Measurements from ENCODE around the gene PLEKHO2. TPM values are rescaled to one million over a fixed set of nuclear protein-coding genes. Genes with fewer than 3 reads are reported as not detected.

Gene PLEKHO2
- total and polyA plus RNA-seq, 2 of the 8 experiments (the other 6 are each of a cell fraction or from before 2014, with no cell fraction given): 16.9 to 20.1 TPM

DNA sequence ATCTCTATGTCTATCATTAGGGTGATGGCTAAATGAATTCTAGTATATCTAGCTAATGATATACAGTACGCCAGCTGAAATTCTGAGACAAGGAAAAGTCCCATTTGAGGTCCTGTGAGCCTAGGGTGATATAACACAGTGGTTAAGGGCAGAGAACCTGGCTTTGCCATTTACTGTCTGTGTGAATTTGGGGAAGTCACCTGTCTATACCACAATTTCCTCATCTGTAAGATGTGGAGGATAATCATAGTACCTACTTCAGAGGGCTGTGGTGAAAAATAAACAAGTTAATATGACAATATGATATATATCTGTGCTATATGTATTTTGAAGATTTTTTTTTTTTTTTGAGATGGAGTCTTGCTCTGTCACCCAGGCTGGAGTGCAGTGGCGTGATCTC lies 60.2 kb downstream of the PLEKHO2 start:
- WGBS, 2 experiments (ENCODE audit: extremely low coverage in 1 of 2, insufficient coverage in 1 of 2, insufficient read length in 1 of 2, insufficient replicate concordance in 2 of 2, low coverage in 1 of 2, low lambda C conversion rate in 2 of 2, missing lambda C conversion rate in 1 of 2): 100% methylated on average over 2 of the region's 2 CpGs; no CpG with 5 or more reads in 1 of the 2 experiments
- no peak overlapping the region for H4K91ac ChIP-seq (replicated peaks; ENCODE audit: insufficient read length, low read length)
- no peaks in the 10 kb centered on the region for H3K79me2 ChIP-seq (ENCODE audit: control insufficient read depth in 1 of 2, insufficient read depth in 2 of 2, low read length in 2 of 2)
- H3K18ac ChIP-seq (ENCODE audit: extremely low read depth, low read length): no peak overlapping the region
- no peak overlapping the region for H2BK5ac ChIP-seq (ENCODE audit: low read depth, low read length)
- H3K23ac ChIP-seq (ENCODE audit: insufficient read length): no peak overlapping the region
- no peak overlapping the region for H2BK15ac ChIP-seq (ENCODE audit: low read length)
- no peak overlapping the region for H2BK12ac ChIP-seq (ENCODE audit: low read depth, low read length)
- peaks cover 0 to 8% (median 3%) of the 10 kb centered on the region in 4 experiments; a peak in 5 of 7 replicates for H3K4me1 ChIP-seq (replicated peaks in 1 of 4; ENCODE audit: control insufficient read depth in 3 of 4, insufficient read depth in 4 of 4, low read length in 3 of 4)
- H3K9me3 ChIP-seq (ENCODE audit: insufficient read depth in 2 of 2, low read depth in 1 of 2, low read length in 1 of 2): peaks cover 20 to 24% of the 10 kb centered on the region in 2 experiments
- H2BK20ac ChIP-seq (ENCODE audit: low read length): no peak overlapping the region
- no peak overlapping the region for H3K4ac ChIP-seq (replicated peaks; ENCODE audit: insufficient read length, low read depth, low read length)
- H2AFZ ChIP-seq (ENCODE audit: low read length): no peak overlapping the region
- no peak overlapping the region for H4K5ac ChIP-seq (ENCODE audit: insufficient read length, low read depth, low read length)
- ChIA-PET CTCF (ENCODE audit: partially characterized antibody) (no interaction called here), POLR2A (ENCODE audit: partially characterized antibody) (interaction anchor here (0.7 to 1.2 kb wide), 3 partner anchors 8 to 202 kb away, joined by 3 to 4 read pairs (median 4); no protein-coding TSS in a partner anchor)
- peaks cover 0 to 2% (median 0%) of the 10 kb centered on the region in 4 experiments; a peak in 1 of 8 replicates for H3K36me3 ChIP-seq (ENCODE audit: control insufficient read depth in 2 of 4, insufficient read depth in 4 of 4, low read length in 3 of 4)
- no peaks in the 10 kb centered on the region for H3K27me3 ChIP-seq (replicated peaks in 1 of 4; ENCODE audit: control insufficient read depth in 3 of 4, extremely low read depth in 1 of 4, insufficient read depth in 3 of 4, low read length in 3 of 4)
- H2BK120ac ChIP-seq (replicated peaks; ENCODE audit: low read depth, low read length): no peak overlapping the region
- no peak overlapping the region for H3K27ac ChIP-seq (ENCODE audit: low read depth, low read length)
- H4K8ac ChIP-seq (ENCODE audit: extremely low read depth, insufficient read depth, low read length): no peak overlapping the region
- FAIRE-seq: no peak
- H3K4me3 ChIP-seq (ENCODE audit: extremely low read depth in 1 of 4, insufficient read depth in 2 of 4, low read depth in 3 of 4, low read length in 4 of 4): no peak overlapping the region
- no peak for DNase-seq (ENCODE audit: low read depth in 1 of 2, low spot score in 2 of 2)
- no peaks in the 10 kb centered on the region for H3K79me1 ChIP-seq (ENCODE audit: low read depth, low read length)
- H3K14ac ChIP-seq (ENCODE audit: insufficient read length): no peak overlapping the region
- H2AK5ac ChIP-seq (ENCODE audit: low read depth, low read length): no peak overlapping the region
- no peak overlapping the region for H3K56ac ChIP-seq (replicated peaks; ENCODE audit: insufficient read length, low read depth, low read length)
- no peaks in the 10 kb centered on the region for H4K20me1 ChIP-seq (replicated peaks in 1 of 2; ENCODE audit: control insufficient read depth in 1 of 2, insufficient read depth in 2 of 2, low read length in 2 of 2)
- H3K23me2 ChIP-seq (ENCODE audit: low read depth, low read length): no peaks in the 10 kb centered on the region
- no peak overlapping the region for H3K4me2 ChIP-seq (ENCODE audit: insufficient read depth in 1 of 2, low read depth in 2 of 2, low read length in 2 of 2)
- H3K9ac ChIP-seq (replicated peaks in 1 of 4; ENCODE audit: extremely low read depth in 1 of 4, low read depth in 3 of 4, low read length in 3 of 4): no peak overlapping the region
- no peak for TF ChIP-seq KDM4A (IDR thresholded peaks at IDR 0.05; ENCODE audit: low read depth, low read length, severe bottlenecking)
- no peak for TF ChIP-seq MAFK (IDR thresholded peaks at IDR 0.05; ENCODE audit: low read depth, low read length)
- no peak for TF ChIP-seq YY1 (IDR thresholded peaks at IDR 0.05; ENCODE audit: low read depth, low read length)
- TF ChIP-seq ATF2 (IDR thresholded peaks at IDR 0.05; ENCODE audit: low read length): no peak
- TF ChIP-seq SP4 (IDR thresholded peaks at IDR 0.05; ENCODE audit: low read length): no peak
- TF ChIP-seq JUND (IDR thresholded peaks at IDR 0.05; ENCODE audit: low read length): no peak
- TF ChIP-seq TBP (IDR thresholded peaks at IDR 0.05; ENCODE audit: low read depth, low read length): no peak
- no peak for TF ChIP-seq SP2 (IDR thresholded peaks at IDR 0.05; ENCODE audit: low read length)
- no peak for TF ChIP-seq RBBP5 (IDR thresholded peaks at IDR 0.05; ENCODE audit: borderline replicate concordance, low read depth, low read length)
- TF ChIP-seq RAD21 (IDR thresholded peaks at IDR 0.05 in 1 of 2, conservative IDR thresholded peaks at IDR 0.05 in 1 of 2; ENCODE audit: low read depth in 2 of 2, low read length in 2 of 2): no peak
- no peak for TF ChIP-seq SUZ12 (IDR thresholded peaks at IDR 0.05; ENCODE audit: low read length)
- no peak for TF ChIP-seq RFX5 (IDR thresholded peaks at IDR 0.05; ENCODE audit: borderline replicate concordance, low read depth, low read length)
- TF ChIP-seq CEBPB (IDR thresholded peaks at IDR 0.05; ENCODE audit: low read depth, low read length): no peak

All from H1 (cell line).